Measurements from ENCODE around the gene CDIPT. TPM values are rescaled to one million over a fixed set of nuclear protein-coding genes. Genes with fewer than 3 reads are reported as not detected.

CDIPT gene
- total and polyA plus RNA-seq, 2 of the 4 experiments (the other 2 are of a cell fraction), result 47.1 to 100 TPM

GRCh38 chr16:29814592-29814991 lies 48.4 kb downstream of the CDIPT start:
- WGBS, 2 experiments (ENCODE audit: extremely low coverage in 2 of 2, insufficient read length in 1 of 2), result 84% methylated on average over 2 of the region's 5 CpGs; no CpG with 5 or more reads in 1 of the 2 experiments
- peaks cover 13 to 58% of the 10 kb centered on the region in 2 experiments for H3K79me1 ChIP-seq (ENCODE audit: low read depth in 1 of 2, low read length in 2 of 2)
- H3K27me3 ChIP-seq (ENCODE audit: control insufficient read depth, insufficient read depth, low read length), result no peaks in the 10 kb centered on the region
- H2BK20ac ChIP-seq (ENCODE audit: low read depth, low read length), result peak overlapping the region; percentile 58; the same call in 1 of the 2 replicates
- peak overlapping the region; percentile 6 to 81; a peak in 3 of 4 replicates for H4K8ac ChIP-seq (ENCODE audit: low read depth in 2 of 2, low read length in 2 of 2)
- H2AFZ ChIP-seq (replicated peaks; ENCODE audit: low read length, poor library complexity), result peak overlapping the region; percentile 83
- peak overlapping the region; percentile 65; the same call in 1 of the 2 replicates for H3K23ac ChIP-seq (ENCODE audit: low read depth, low read length)
- 0 out of 2 replicates have a peak overlapping the region, but pooled peaks have one; percentile 75 for H2BK120ac ChIP-seq (ENCODE audit: low read depth, low read length)
- H3K4me2 ChIP-seq (ENCODE audit: low read depth, low read length), result peak overlapping the region; percentile 74; the same call in 1 of the 2 replicates
- H3K9me3 ChIP-seq (ENCODE audit: control insufficient read depth, insufficient read depth, low read length), result no peaks in the 10 kb centered on the region
- ATAC-seq (ENCODE audit: low read depth), result no peak
- peak overlapping the region; percentile 18 for H3K27ac ChIP-seq (ENCODE audit: insufficient read depth, low read length)
- peaks cover 21% of the 10 kb centered on the region for H3K4me1 ChIP-seq (ENCODE audit: control insufficient read depth, insufficient read depth, low read length)
- no peak overlapping the region for H3K9ac ChIP-seq (ENCODE audit: low read depth, low read length)
- CTCF ChIA-PET, result no interaction called here
- DNase-seq, result no peak
- H3K4ac ChIP-seq (ENCODE audit: low read depth, low read length), result peak overlapping the region; percentile 72
- H2AK9ac ChIP-seq (replicated peaks; ENCODE audit: low read depth, low read length, poor library complexity), result peak overlapping the region; percentile 96
- no peak overlapping the region for H3K56ac ChIP-seq (ENCODE audit: extremely low read depth, insufficient read depth, low read length)
- intact Hi-C loops (cut with micrococcal nuclease), result no loop called here
- H2BK15ac ChIP-seq (ENCODE audit: low read depth, low read length), result no peak overlapping the region; the same call in 2 of the 3 replicates
- peak overlapping the region; percentile 61; the same call in 1 of the 2 replicates for H4K91ac ChIP-seq (ENCODE audit: insufficient read depth, low read depth, low read length)
- H3K36me3 ChIP-seq (ENCODE audit: control insufficient read depth, insufficient read depth, low read length), result peaks cover 7% of the 10 kb centered on the region
- no peak overlapping the region for H3K18ac ChIP-seq (ENCODE audit: low read depth, low read length)
- no peak overlapping the region for H2BK5ac ChIP-seq (ENCODE audit: low read depth, low read length, poor library complexity, severe bottlenecking)
- H2AK5ac ChIP-seq (ENCODE audit: low read depth, low read length), result peak overlapping the region; percentile 84
- peaks cover 9% of the 10 kb centered on the region for H3K9me1 ChIP-seq (ENCODE audit: insufficient read depth, low read length)
- POLR2A ChIA-PET (ENCODE audit: unreplicated experiment), result no interaction called here
- BruUV-seq (replicated peaks), result no TSS peak
- in situ Hi-C loops (cut with MboI; ENCODE audit: low sequenced_read_pairs), result no loop called here
- no peak overlapping the region for H3K4me3 ChIP-seq (ENCODE audit: insufficient read depth, low read depth, low read length)
- H4K5ac ChIP-seq (ENCODE audit: low read depth, low read length), result no peak overlapping the region
- peaks cover 14% of the 10 kb centered on the region for H4K20me1 ChIP-seq (ENCODE audit: insufficient read depth, low read length)
- TF ChIP-seq ELK1 (IDR thresholded peaks at IDR 0.05; ENCODE audit: borderline replicate concordance, low read depth, low read length) (no peak), NFE2L2 (IDR thresholded peaks at IDR 0.05; ENCODE audit: low read depth, low read length) (no peak), RFX5 (IDR thresholded peaks at IDR 0.05; ENCODE audit: low read depth, low read length) (no peak), CEBPB (IDR thresholded peaks at IDR 0.05; ENCODE audit: low read depth, low read length) (no peak), CHD1 (IDR thresholded peaks at IDR 0.05; ENCODE audit: low read depth, low read length) (no peak), FOS (IDR thresholded peaks at IDR 0.05; ENCODE audit: low read depth, low read length) (no peak), RAD21 (IDR thresholded peaks at IDR 0.05; ENCODE audit: low read length) (no peak), MAFK (IDR thresholded peaks at IDR 0.05; ENCODE audit: low read depth, low read length) (no peak), BHLHE40 (IDR thresholded peaks at IDR 0.05; ENCODE audit: low read depth, low read length) (no peak), SMC3 (IDR thresholded peaks at IDR 0.05; ENCODE audit: low read depth, low read length) (no peak), USF2 (IDR thresholded peaks at IDR 0.05; ENCODE audit: low read depth, low read length) (no peak), POLR2A (IDR thresholded peaks at IDR 0.05; ENCODE audit: low read depth, low read length) (no peak), CTCF (conservative IDR thresholded peaks at IDR 0.05; ENCODE audit: low read depth, low read length) (no peak), MAZ (IDR thresholded peaks at IDR 0.05; ENCODE audit: borderline replicate concordance, low read depth, low read length) (no peak), RCOR1 (IDR thresholded peaks at IDR 0.05; ENCODE audit: insufficient replicate concordance, low read length) (no peak), MXI1 (IDR thresholded peaks at IDR 0.05; ENCODE audit: borderline replicate concordance, low read depth, low read length) (no peak)
- no peak overlapping the region; the same call in 1 of the 2 replicates for H3K14ac ChIP-seq (replicated peaks; ENCODE audit: low read depth, low read length)
- dilution Hi-C loops (cut with HindIII; ENCODE audit: low sequenced_read_pairs, unreplicated experiment), result no loop called here

Measured in IMR-90 (cell line).